Renal cortical epithelial cell (primary cell): ENCODE results near the gene FHDC1. TPM values are rescaled to one million over a fixed set of nuclear protein-coding genes. Genes with fewer than 3 reads are reported as not detected.

Source experiments
- DNase-seq: peaks from one replicate; pipeline ENCODE4 v3.0.0-alpha.2; 2011; ENCODE audit warnings: low read depth
- total RNA-seq: library from RNA; depleted of rRNA; stranded (reverse); fragments of >200 nt; gene quantifications from 2 replicates; pipeline ENCODE4 v1.2.3, GENCODE V29; 2014

The FHDC1 gene
- total RNA-seq, 1 donor from 2014 or later: 5.5 TPM

DNA sequence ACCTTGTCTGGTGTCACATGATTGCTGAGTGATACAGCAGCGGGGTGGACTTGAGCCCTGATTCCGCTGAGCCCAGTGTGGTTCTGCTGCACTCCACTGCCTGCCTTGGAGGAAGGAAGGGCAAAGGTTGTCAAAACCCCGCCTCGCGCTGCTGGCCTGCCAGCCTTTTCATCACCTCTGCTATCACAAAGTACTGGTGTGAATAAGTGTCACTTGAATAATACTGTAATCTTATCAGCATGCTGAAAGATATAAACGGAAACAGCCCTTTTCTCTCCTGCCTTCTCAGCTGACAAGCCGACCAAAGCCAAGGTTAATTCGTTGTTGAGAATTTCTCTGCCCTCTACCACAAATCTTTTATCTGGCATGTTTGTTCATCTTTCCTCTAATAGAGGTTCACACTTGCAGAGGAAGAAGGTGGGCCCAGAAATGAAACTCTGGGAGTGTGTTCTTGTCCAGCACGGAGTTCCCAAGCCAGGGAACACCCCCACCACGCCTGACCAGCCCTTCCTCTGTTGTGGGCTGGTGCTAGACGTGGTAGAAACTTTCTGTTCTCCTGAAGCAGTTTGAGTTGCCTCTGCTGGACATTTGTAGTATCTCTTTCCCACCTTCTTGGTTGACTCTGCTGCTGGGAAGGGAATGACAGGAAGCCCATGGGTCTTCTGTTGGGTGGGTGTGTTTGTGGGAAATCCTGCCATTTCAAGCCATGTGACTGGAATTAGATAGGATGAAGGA lies 21.5 kb downstream of the FHDC1 start:
- peak; percentile 35 for DNase-seq

DNA sequence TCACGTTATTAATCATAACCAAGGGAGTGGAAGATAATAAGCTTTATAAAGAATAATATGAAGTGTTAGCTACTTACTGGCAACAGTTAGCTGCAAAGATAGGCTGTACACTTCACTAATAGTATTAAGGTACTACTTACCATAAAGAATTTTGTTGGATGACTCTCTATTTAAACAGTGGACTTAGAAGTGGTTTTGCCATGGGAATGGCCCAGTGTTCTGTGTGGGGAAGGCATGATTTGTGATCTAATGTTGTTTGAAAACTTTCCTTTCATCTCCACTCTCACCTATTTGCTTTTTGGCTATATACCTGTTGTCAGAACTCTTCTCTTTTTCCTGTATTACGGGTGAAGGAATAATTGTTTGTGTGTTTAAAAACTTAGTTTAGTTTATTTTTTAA lies 23.0 kb downstream of the FHDC1 start:
- DNase-seq: no peak

DNA sequence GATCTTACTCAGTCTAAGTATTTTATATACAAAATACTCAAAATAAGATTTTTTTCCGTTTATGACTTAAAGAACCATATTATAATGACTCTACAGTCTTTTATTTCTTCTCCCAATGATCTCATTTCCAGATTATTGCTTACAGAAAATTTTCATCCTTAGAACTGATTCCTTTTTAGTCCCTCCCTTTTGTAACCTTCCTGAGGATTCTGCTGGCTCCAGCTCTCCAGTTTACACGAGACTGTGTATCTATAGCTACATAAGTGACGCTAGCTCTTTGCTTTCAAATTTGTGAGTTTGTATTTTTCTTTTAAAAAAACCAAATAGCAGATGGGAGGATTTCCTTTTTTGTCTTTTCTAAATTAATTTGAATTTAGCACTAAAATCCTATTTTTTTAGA lies 24.0 kb downstream of the FHDC1 start:
- no peak for DNase-seq

DNA sequence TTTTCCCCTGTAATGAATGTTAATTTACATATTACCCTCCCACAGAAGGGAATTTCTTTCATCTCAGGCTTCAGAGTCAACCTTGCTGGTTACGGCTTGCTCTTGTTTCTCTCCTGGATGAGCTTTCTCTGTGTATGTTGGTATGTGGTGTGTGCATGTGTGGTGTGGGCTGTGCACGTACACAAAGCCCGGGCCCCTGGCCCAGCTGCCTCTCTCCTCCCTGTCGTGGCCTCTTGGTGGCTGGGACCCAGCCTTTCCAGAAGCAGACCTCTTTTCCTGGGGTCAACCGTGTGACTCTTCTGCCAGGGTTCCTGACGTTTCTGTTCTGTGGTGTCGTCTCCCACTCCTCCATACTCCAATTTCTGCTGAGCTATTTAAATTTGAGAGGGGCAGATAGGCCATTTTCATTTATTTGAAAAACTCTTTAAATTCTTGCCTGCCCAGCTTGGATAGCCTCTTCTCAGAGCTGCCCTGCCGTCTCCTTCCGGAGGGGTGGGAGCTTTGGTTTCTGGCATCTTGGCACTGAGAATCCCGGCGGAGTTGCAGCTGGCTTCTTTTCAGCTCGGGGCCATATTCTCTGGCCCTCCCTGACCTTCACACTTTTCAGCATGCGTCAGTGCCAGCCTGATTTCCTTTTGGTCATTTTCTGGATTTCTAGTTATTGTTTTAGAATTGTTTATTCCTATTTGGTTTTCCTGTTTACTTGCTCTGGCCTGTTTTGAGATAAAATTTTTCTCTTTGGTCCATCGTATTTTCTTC lies 25.1 kb downstream of the FHDC1 start:
- DNase-seq: no peak

DNA sequence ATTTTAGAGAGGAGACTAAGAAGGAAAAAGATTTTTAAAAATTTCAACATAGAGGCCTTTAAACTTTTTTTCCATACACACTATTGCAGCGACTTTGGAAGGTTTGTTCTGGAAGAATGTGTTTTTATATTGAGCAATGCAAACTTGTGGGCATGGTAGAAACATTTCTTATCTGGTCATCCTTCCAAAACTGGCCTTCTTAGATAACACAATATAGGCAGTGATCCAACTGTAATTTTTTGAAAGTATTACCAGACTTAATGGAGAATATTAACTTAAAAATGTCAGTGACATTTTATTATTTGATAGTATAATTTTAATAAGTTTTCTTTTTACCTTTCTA lies 25.6 kb downstream of the FHDC1 start:
- DNase-seq: no peak

DNA sequence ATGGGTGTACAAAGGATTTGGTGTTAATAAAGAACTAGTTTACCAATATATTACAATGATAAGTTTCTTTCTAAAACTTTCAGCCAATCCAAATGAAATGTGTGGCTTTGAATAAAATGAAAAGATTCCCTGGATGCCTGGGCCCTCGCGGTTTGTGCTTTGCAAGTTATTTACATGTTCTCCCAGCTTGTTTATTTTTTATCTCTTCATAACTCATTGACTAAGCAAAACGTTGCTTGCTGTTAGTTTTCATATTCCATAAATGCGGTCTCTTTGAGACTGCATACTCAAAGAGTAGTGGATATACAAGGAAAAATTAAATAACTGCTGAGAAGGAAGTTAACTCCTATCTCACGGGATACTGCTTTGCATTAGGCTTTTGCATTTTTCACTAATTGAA lies 26.0 kb downstream of the FHDC1 start:
- no peak for DNase-seq

- DNase-seq: no peak
Measured at GRCh38 chr4:152964335-152964734, 28.2 kb downstream of the FHDC1 start.

DNA sequence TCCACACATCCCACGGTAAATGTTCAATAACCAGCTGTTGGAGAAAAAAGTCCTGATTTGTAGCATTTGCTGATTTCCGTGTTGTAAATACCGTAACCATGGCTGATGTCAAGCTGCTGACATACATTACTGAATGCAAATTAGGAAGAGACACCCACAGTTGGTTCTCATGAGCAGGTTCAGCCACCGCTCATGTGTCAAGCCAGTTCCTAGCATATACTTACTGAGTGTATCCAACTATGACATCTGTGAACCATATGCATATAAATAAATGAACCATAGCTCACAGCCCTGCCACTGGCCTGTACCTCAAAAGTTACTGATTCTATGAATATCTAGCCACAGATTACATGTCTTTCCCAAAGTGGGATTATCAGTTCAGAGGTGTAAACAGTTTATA lies 29.5 kb downstream of the FHDC1 start:
- DNase-seq: no peak

DNA sequence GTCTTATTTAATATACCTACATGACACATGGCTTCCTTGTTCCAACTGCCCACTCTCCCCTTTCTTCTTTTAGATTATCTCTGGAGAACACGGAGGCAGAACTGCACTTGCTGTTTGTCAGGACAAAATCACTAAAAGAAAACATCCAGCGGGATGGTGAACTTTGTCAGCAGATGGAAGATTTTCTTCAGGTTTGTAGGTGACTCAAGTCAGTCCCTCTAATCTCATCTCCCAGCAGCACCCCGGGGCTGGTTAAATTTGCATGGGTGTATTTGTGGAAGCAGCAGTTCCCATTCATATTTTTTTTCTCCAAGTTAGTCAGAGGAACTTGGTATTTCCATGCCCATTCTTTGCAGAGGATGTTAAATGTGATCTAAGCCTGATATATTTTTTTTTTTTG lies 31.8 kb downstream of the FHDC1 start:
- no peak for DNase-seq

- DNase-seq: peak; percentile 64
Measured at GRCh38 chr4:152968806-152969394, 32.8 kb downstream of the FHDC1 start.

- DNase-seq: peak; percentile 96
Measured at GRCh38 chr4:152970102-152970820, 34.1 kb downstream of the FHDC1 start.

DNA sequence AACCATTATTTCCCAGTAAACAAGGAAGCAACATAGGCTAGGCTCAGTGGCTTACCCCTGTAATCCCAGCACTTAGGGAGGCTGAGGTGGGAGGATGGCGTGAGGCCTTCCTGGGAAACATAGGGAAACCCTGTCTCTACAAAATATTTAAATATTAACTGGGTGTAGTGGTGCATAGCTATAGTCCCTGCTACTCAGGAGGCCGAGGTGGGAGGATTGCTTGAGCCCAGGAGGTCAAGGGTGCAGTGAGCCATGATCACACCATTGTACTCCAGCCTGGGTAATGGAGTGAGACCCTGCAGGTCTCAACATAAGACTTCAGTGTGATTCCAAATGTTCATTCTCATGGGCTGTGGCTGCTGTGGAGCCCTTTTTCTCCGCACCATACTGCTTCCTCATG lies 34.9 kb downstream of the FHDC1 start:
- DNase-seq: peak; percentile 53

GRCh38 chr4:152972821-152973628 lies 36.9 kb downstream of the FHDC1 start:
- DNase-seq: peak; percentile 99

DNA sequence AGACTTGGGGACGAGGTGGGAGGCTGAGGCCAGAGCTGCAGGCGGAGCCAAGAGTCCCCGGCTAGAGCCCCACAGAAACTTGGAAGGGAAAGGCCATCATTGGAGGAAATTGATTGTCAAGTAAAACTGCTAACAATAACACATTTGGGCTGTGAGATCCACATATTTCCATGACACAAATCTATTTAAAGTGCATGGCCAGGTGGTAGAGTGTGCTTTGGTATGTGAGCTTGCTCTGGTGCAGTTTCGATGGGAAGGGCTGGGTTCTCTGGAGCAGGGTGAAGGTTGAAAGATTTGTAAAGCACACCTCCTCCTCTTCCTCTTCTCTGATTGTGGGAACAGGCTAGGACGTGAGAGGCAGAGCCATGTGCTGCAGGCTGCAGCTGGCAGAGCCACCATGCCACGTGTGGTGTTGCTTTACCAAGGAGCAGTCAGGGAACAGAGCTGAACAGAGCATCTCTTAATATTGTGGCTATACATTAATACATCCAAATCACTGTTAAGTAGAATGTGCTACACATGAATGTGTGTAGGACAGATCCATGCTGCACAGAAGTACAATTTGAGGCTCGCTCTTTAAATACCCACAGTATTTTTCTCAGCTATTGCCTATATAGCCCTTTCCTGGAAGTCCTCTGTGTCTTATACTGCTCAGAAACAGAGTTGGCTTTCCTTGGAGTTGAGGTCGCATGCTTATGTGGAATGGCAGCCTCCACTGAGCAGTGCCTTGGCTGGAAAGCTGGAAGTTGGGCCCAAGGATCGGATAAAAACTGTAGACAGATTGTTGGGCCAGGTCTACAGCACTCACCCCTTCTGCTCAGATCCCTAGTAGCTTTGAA lies 37.7 kb downstream of the FHDC1 start:
- no peak for DNase-seq

DNA sequence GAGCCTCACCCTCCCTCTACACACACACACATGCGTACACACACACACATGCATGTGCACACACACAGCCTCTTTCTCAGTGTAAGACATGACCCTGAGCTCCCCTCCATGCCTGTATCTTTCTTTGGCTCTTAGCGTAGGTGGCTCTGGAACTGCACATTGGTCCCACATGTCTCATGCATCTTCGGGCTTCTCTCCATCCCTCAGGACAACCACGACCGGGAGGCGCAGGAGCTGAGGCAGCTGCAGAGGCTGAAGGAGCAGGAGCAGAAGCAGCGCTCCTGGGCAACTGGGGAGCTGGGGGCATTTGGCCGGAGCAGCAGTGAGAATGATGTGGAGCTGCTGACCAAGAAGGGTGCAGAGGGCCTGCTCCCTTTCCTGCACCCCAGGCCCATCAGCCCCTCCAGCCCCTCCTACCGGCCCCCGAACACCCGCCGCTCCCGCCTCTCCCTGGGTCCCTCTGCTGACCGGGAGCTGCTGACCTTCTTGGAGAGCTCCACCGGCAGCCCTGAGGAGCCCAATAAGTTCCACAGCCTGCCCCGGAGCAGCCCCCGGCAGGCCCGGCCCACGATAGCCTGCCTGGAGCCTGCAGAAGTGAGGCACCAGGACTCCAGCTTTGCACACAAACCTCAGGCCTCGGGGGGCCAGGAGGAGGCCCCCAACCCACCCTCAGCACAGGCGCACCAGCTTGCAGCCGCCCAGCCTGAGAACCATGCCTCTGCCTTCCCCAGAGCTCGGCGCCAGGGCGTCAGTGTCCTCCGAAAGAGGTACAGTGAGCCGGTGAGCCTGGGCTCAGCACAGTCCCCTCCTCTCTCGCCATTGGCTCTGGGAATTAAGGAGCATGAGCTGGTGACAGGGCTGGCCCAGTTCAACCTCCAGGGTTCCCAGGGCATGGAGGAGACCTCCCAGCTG lies 38.6 kb downstream of the FHDC1 start:
- no peak for DNase-seq

DNA sequence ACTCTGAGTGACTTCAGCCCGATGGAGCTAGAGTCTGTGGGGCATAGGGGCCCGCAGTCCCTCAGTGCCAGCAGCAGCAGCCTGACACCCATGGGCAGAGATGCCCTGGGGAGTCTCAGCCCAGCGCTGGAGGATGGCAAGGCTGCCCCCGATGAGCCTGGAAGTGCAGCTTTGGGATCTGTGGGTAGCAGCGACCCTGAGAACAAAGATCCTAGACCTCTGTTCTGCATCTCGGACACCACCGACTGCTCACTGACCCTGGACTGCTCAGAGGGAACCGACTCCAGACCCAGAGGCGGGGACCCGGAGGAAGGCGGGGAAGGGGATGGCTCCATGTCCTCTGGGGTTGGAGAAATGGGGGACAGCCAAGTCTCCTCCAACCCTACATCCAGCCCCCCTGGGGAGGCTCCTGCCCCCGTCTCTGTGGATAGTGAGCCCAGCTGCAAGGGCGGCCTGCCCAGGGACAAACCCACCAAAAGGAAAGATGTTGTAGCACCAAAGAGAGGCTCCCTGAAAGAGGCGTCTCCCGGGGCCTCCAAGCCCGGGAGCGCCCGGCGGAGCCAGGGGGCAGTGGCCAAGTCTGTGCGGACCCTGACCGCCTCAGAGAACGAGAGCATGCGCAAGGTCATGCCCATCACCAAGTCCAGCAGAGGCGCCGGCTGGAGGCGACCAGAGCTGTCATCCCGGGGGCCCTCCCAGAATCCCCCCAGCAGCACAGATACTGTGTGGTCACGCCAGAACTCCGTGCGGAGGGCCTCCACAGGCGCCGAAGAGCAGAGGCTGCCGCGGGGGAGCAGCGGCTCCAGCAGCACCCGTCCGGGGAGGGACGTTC lies 39.5 kb downstream of the FHDC1 start:
- no peak for DNase-seq

DNA sequence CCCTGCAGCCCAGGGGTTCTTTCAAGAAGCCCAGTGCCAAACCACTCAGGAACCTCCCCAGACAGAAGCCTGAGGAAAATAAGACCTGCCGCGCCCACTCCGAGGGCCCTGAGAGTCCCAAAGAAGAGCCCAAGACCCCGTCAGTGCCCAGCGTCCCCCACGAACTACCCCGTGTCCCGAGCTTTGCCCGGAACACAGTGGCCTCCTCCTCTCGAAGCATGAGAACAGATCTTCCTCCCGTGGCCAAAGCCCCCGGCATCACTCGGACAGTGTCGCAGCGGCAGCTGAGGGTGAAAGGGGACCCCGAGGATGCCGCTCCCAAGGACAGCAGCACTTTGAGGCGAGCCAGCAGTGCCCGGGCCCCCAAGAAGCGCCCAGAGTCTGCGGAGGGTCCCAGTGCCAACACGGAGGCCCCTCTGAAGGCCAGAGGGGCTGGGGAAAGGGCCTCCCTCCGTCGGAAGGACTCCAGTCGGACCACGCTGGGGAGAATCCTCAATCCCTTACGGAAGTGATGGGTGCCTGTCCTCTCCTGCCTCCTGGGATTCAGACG lies 40.2 kb downstream of the FHDC1 start:
- no peak for DNase-seq

DNA sequence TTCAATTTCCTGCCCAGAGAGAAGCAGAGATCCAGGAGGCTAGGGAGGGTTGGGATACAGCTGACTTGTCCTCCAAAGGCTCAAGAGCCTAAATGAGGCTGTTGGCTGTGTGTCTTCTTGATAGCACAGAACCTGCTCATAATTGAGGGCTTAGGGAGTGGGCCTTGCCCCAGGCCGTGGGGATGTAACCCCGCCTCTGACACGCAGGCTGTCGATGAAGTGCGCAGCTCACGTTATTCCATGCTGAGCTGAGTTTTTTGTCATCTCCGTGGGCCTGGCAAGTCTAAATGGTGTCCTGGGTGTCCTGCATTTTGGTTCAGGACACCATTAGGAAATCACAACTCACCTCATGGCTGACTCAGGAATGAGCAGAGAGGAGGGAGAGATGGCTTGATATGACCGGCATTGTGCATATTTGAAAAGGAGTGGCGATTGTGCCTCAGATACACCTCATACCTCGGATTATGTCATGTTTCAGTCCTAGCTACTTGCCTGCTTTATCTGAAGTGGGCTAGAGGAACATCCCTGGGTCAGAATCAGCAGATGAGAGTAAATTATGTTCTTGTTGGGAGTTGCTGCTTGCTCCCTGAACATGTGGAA lies 43.7 kb downstream of the FHDC1 start:
- no peak for DNase-seq
